Measurements from ENCODE around the gene LPIN1. TPM values are rescaled to one million over a fixed set of nuclear protein-coding genes. Genes with fewer than 3 reads are reported as not detected.
A peak's percentile ranks its signal among the peaks of the same experiment; 100 is the strongest.
"Not testable (repeated sequence)": the region's sequence is repeated elsewhere in the genome, so short reads cannot be mapped to it uniquely, and the experiment has no call there.

Gene LPIN1
- total RNA-seq, 1 donor = 50.6 TPM

DNA sequence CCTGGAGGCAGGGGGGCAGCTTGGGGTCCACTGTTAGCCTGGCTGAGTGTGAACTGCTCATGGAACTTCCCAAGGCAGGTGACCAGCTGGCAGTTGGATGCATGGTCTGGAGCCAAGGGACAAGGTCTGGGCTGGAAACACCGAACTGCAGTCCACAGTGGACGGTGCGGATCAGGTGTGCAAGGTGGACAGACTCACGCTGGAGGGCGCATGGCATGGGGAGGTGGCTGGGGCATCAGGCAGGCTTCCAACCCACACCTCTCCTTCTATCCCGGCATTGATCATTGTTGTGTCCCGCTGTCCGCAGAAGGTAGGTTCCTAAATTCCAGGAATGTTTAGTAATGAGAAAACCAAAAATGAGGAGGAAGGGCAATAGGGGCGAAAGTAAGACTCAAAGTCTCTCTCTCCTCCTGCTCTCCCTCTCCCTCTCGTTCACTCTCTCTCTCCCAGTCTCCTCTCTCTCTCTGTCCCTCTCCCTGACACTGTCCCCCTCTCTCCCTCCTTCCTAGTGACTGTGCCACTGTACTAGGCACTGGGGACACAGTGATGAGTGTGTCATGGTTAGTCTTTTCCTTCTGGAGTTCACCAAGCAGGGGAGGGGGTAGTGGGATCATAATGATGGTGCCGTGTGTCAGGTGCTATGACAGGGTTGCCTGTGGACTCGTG is 30.3 kb upstream of the LPIN1 start:
- no peak for DNase-seq (ENCODE audit: low read depth in 2 of 3, low spot score in 2 of 3)

DNA sequence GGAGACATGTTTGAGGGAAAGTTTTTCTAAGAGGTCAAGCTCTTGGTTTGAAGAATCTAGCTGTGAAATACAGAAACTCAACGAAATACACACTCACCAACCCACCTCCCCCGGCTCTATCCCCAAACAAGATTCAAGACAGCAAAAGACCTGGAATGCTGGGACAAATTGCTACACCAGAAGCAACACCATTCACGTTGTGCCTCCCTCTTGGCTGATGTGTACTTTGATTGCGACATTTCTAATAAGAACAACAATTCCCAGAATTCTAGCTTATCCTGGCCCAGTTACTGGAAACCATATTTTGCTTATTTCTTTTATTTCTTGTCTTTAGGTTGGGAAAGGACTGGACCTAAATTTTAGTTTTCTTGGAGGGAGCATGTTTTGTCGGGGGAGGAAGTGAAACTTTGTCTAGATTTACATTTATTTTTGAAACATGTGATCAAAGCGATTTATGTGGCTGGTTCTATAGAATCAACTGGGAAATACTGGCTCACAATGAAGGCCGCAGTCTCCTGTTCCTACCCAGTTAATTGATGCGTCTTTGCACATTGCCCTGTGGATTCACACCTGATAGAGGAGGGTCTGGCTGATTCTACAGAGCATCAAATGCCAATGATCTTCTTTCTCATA is 29.6 kb upstream of the LPIN1 start:
- no peak for DNase-seq (ENCODE audit: low read depth in 2 of 3, low spot score in 2 of 3)

DNA sequence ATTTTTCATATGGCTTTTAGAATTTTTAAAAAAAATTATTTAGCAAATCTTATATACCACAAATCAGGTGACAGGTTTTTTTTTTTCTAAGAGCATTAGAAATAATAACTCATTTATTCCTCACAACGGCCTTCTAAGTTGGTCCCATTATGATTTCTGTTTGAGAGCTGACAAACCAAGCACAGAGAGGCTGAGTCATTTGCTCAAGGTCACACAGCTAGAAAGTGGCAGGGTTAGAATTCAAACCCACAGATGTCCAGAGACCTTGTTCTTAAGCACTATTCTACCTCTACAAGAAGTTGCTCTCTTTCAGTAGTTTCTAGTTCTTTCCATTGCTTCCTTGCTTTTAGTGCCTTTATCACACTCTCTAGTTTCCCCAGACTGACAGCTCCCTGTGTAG is 28.8 kb upstream of the LPIN1 start:
- DNase-seq (ENCODE audit: low read depth in 2 of 3, low spot score in 2 of 3) = no peak

DNA sequence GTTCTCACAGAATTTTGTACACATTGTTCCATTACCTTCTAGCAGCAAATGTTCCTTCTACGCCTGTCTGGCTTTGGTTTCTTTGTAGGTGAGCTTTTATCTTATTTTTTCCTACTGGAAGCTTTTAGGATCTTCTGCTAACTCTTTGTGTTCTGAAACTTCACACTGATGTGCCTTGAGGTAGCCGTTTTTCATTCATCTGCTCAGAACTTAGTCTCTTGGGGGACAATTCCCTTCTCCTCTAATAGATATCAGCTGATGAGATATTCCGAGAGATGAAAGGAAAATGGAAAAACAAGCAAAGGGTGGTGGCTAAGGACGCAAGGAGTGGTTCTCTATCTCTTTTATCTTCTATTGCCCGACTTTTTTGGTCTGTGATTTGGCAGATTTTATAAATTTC is 27.8 kb upstream of the LPIN1 start:
- DNase-seq (ENCODE audit: low read depth in 2 of 3, low spot score in 2 of 3) = no peak

DNA sequence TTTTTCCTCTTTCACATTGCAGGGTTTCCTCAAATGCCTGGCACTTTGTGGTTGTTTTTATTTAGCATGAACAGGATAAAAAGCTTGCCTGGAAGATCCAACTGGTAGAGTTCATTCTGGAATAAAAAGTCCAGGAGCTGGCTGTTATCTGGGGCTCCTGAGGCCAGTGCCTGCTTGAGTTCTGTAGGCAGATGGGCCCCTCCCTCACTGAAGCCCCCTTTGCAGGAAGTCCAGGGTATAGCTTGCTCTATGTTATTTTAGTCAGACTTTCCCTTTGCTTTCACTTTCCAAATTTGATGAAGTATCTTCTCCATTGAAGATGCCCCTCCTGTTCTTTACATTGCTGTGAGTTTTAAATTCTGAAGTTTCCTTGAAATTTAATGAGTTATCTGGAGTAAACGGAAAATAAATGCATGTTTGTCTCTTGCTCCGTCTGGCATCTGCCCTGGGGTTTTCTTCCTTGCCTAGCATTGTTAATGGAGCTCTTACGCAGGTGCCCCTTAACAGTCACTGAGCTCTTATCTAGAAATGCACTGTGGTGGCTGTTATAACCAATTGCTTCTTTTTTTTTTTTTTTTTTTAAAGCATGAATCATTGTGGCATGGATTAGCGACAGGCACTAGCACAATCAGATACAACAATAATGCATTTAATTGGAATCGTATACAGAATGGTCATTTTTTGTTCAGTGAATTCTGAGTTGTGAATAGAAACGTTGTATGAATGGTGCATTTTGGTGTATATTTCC is 27.0 kb upstream of the LPIN1 start:
- peak in 2 of 3 donors; percentile 54 to 72 for DNase-seq (ENCODE audit: low read depth in 2 of 3, low spot score in 2 of 3)

DNA sequence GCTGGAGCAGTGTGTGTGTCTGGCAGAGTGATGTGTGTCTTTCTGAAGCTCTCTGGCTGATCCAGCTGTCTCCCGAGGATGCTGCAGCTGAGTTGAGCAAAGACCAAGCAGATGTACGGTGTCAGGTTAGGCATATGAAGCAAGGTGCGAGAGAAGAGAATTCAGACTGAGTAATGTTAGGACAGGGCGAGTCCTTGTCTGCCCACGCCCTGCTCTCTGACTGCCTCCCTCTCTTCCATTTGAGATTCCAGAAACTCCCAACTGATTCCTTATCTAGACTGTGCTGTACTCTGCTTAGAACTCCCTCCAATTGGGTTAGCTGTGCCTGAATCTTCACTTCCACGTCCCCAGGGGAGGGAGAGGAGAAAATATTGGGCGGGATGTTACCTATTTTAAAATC is 25.7 kb upstream of the LPIN1 start:
- DNase-seq (ENCODE audit: low read depth in 2 of 3, low spot score in 2 of 3) = no peak

DNA sequence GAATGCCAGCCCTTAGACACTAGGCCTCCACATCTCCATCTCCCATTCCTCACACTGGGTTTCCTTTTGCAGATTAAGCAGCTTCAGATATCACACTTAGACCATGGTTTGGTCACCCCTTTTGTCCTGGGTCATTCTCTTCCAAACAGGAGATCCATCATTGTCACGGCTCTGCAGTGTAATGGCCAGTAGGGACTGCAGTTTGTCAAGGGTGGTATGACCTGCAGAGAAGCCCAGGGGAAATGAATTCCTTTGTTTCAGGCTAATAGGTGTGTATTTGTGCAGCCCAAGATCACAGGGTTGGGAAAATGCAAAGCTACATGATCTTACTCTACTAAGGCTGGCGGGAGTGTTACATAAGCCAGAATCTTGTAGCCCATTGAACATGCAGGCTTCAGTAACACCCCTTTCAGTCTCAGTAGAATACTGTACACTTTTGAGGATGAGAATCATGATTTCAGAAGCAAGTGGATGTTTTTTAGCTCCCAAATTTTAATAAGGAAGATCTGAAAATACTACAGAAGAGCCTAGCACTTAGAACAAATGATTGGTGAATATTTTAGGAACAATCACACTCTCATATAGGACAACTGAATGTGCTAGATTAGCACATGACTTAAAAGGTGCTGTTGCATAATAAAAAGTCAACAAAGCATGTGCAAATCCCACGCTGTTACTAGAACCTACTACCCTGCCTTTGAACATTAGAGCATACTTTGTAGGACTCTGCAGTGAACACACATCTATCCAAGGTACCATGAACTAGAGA is 24.0 kb upstream of the LPIN1 start:
- no peak for DNase-seq (ENCODE audit: low read depth in 2 of 3, low spot score in 2 of 3)

DNA sequence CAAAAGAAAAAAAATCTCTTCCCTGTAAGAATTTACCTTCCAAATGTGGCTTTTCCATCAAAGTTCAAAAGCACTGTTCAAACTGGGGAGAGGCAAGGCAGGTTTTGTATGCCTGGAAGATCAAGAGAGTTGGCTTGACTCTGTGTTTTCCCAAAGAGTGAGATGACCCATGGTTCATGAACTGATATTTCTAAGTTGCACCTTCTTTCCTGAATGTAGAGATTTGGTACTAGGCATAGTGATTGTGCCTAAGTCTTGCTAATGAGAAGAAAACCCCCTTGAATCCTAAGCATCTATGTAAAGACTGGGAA is 23.4 kb upstream of the LPIN1 start:
- DNase-seq (ENCODE audit: low read depth in 2 of 3, low spot score in 2 of 3) = no peak

DNA sequence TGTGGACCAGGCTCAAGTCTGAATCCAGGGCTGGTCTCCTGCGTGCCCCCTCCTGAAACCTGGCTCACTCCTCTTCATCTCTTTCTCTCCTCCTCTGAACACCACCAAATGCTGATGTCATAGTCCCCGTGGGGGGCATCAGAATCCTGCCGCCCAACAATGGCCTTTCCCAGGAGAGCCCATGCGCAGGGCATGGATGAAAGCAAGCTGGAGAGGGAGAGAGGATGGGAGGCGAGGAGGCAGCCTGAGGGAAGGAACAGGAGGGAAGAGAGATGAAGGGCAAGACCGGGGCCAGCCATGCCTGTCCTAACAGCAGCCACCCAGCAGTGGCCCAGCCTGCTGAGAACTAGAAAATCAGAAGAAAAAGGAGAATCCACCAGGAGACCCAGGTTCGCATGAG is 22.3 kb upstream of the LPIN1 start:
- no peak for DNase-seq (ENCODE audit: low read depth in 2 of 3, low spot score in 2 of 3)

DNA sequence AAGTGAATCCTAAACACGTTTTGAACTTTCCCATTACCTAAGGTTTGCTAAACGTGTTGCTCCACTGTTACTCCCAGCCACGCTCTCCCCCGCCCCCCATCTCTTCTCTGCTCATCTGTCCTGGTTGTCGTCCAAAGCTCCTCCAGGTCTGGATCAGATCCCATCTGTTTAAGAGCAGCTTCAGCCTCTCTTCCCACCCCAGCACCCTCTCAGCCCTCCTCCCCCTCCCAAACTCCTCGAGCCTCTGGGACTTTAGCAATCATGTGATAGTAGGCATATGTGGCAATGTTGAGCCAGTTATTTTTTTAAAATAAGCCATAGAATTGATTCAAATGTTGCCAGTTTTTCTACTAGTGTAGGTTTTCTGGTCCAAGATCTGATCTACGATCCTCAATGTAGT is 20.0 kb upstream of the LPIN1 start:
- DNase-seq (ENCODE audit: low read depth in 2 of 3, low spot score in 2 of 3) = no peak

DNA sequence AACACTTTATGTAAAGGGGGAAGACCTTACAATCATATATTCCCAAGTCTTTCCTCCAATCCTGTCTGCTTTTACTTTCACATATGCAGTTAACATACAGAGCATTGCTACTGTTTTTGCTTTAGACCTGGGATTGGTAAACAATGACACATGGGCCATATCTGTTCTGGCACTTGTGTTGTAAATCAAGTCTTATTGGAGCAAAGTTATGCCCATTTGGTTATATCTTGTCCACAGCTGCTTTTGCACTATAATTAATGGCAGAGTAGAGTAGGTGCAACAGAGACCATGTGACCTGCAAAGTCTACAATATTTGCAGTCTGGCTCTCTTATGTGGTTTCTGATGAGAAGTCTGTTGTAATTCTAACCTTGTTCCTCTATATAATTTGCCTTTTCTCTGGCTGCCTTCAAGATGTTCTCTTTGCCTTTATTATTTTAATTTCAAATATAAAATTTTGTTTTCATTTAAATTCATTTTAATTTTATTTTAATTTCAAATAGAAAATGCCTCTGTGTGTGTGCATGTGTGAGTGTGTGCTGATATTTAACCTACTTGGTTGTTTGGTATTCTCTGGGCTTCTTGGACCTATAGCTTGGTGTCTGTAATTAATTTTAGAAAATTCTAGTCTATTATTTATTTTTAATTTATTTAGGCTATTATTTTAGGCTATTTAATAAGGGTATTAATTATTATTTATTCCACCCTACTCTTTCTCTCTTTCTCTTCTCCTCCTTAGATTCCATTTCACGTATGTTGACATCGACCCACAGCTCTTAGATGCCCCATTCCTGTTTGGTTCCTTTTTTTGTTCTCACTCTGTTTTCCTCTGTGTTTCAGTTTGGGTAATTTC is 16.8 kb upstream of the LPIN1 start:
- no peak for DNase-seq (ENCODE audit: low read depth in 2 of 3, low spot score in 2 of 3)

DNA sequence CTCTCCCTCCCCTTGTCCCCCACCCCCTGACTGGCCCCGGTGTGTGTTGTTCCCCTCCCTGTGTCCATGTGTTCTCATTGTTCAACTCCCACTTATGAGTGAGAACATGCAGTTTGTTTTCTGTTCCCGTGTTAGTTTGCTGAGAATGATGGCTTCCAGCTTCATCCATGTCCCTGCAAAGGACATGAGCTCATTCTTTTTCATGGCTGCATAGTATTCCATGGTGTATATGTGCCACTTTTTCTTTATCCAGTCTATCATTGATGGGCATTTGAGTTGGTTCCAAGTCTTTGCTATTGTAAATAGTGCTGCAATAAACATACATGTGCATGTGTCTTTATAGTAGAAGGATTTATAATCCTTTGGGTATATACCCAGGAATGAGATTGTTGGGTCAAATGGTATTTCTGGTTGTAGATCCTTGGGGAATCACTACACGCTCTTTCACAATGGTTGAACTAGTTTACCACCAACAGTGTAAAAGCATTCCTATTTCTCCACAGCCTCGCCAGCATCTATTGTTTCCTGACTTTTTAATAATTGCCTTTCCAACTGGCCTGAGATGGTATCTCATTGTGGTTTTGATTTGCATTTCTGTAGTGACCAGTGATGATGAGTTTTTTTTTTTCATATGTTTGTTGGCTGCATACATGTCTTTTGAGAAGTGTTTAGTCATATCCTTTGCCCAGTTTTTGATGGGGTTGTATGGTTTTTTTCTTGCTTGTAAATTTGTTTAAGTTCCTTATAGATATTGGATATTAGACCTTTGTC is 15.0 kb upstream of the LPIN1 start:
- DNase-seq (ENCODE audit: low read depth in 2 of 3, low spot score in 2 of 3) = not testable (repeated sequence)

DNA sequence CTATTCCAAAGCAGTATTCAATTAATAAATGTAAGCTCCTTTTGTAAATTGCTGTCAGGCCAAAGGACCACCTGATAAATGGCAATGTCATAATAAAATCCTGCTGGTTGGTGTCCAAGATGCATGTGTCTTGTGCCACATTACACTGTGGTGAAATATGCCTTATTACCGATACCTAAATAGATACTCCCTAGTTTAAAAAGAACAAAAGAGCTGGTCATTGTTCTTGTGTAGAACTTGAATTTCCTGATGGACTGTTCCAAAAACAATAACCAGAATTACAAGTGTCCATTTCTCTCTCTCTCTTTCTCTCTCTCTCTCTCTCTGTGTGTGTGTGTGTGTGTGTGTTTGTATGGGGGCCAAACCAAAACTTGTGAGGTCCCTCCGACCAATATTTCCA is 13.8 kb upstream of the LPIN1 start:
- DNase-seq (ENCODE audit: low read depth in 2 of 3, low spot score in 2 of 3) = no peak

DNA sequence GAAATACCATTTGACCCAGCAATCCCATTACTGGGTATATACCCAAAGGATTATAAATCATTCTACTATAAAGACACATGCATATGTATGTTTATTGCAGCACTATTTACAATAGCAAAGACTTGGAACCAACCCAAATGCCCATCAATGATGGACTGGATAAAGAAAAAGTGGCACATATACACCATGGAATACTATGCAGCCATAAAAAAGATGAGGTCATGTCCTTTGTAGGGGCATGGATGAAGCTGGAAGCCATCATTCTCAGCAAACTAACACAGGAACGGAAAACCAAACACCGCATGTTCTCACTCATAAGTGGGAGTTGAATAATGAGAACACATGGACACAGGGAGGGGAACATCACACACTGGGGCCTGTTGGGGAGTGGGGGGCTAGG is 8.6 kb upstream of the LPIN1 start:
- not testable (repeated sequence) for DNase-seq (ENCODE audit: low read depth in 2 of 3, low spot score in 2 of 3)

DNA sequence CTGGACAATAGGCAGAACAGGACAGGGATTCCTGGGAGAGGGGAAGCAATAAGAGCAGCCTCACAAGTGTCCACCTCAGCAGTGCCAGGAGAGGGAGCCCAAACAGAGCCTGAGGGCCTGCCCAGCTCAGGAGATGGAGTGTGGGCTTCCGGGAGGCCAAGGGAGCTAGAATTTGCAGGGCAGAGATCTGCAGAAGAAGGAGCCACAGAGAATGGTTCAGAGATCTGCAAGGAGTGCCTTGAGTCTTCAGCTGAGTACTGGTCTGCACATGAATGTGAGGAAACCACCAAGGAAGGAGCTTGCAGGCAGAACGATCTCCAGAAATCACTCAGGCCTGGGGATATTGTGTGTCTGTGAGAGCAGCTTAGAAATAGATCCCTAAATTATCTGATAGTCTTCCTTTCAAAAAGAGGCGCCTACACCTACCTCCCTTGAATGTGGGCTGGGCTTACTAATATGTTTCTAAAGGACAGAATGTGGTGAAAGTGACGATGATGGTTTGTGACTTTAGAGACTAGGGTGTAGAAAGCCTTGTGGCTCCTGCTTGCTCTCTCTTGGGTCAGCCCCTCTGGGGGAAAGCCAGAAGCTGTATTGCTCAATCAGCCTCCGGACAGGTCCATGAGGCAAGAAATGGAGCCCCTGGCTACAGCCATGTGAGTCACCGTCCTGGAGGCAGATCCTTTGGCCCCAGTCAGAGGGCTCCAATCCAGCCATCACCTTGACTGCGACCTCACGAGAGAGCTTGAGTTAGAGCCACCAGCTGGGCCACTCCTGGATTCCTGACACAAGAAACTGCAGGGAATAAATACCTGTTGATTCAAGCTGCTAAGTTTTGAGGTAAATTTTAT is 7.6 kb upstream of the LPIN1 start:
- DNase-seq (ENCODE audit: low read depth in 2 of 3, low spot score in 2 of 3) = peak in 2 of 3 donors; percentile 59 to 68

DNA sequence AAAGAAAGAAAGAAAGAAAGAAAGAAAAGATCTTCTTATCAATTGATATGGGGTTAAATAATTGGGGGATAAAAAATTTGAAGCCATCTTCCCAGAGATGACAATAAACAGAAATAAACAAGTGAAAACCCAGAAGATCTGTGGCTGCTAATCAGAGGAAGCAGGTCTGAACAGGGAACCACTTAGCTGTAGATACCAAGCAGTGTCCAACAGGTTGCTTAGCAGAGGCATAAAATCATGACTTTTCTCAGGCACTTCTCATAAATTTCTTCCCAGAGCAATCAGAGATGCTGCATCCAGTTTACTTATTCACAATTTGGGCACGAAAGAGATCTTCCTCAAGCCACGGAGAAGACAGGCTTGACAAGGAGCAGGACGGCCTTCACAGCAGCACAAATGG is 5.7 kb upstream of the LPIN1 start:
- DNase-seq (ENCODE audit: low read depth in 2 of 3, low spot score in 2 of 3) = no peak

DNA sequence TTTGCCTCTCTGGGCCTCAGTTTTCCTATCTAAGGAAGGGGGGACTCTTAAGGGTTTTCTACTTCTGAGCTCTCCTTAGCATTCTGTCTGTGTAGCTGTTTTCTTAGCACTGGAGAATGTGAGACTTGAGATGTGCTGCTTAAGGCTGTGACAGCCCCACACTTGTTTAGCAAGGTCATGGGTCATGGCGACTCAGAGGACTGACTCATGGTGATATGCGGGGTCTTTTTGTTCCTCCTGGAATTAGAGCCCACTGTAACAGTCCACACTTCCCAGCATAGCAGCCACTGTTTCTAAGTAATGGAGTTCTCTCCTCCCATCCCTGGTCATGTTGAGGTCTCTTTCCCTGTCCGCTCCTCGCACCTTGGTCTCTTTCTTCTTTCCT is 4.1 kb upstream of the LPIN1 start:
- DNase-seq (ENCODE audit: low read depth in 2 of 3, low spot score in 2 of 3) = no peak

DNA sequence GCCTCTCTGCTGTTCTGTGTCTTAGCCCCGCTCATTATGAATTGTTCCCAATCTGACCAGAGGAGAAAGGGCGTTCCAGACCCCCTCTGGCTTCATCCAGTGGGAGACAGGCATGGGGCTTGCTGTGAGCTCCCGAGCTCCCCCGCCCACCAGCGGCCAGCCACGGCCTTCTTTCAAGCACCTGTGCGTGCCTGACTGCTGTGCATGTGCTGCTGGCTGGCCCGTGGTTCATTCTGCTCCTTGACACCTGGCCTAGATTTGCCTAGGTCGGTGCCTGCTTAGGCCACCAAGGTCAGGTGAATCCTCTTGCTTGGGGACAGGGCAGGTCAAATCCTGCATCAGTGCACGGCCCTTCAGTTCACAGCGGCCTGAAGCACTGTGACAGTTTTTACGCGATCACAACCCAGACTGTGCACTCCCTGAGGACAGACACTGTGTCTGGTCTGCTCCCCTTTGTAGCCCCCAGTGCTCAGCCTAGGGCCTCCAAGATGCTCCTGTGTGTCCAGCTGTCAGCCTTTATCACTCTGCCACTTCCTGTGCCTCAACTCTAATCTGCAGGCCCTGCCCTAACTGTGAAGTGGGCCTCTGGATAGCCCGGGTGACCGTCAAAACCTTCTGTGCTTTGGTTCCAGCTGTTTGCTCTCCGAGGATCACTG is 3.6 kb upstream of the LPIN1 start:
- no peak for DNase-seq (ENCODE audit: low read depth in 2 of 3, low spot score in 2 of 3)
